NCI-H1092 treated with DMSO at 0.1 percent for 48 hours (cell line): ENCODE data around the gene AAMDC.
A peak's percentile ranks its signal among the peaks of the same experiment; 100 is the strongest.
"Not testable (repeated sequence)": the region's sequence is repeated elsewhere in the genome, so short reads cannot be mapped to it uniquely, and the experiment has no call there.

Experiments used
- DNase-seq: peaks from one replicate; lab custom pipeline; 2025; lab: John Stamatoyannopoulos, UW

AAMDC gene

GRCh38 chr11:77884829-77885190, 63.9 kb downstream of the AAMDC start:
- no peak for DNase-seq

- DNase-seq = no peak
Observed at GRCh38 chr11:77886401-77886800, 65.5 kb downstream of the AAMDC start.

DNA sequence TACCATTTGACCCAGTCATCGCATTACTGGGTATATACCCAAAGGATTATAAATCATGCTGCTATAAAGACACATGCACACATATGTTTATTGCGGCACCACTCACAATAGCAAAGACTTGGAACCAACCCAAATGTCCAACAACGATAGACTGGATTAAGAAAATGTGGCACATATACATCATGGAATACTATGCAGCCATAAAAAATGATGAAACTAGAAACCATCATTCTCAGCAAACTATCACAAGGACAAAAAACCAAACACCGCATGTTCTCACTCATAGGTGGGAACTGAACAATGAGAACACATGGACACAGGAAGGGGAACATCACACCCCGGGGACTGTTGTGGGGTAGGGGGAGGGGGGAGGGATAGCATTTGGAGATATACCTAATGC, 68.1 kb downstream of the AAMDC start:
- DNase-seq = not testable (repeated sequence)

DNA sequence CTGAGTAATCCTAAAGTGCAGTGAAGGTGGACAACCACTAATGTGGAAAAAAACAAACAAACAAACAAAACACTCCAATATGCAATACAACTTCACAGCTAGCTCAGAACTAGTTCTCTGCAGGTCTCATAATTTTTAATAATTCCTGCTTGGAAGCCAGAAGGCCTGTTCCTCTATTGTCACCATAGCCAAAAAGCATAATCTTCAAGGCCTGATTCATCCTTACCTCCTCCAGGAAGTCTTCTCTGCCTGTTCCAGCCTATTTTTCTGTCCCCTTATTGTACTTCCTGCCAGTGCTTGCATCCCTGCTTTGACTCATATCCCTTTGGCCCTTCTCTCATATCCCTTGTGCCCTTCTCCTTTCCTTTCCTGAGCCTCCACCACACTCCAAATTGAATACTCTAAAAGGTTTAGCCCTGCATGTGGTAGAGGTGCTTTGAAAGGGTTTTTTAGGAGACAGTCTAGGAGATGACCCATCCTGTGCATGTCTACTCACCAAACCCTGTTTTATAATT, 69.2 kb downstream of the AAMDC start:
- DNase-seq = not testable (repeated sequence)

DNA sequence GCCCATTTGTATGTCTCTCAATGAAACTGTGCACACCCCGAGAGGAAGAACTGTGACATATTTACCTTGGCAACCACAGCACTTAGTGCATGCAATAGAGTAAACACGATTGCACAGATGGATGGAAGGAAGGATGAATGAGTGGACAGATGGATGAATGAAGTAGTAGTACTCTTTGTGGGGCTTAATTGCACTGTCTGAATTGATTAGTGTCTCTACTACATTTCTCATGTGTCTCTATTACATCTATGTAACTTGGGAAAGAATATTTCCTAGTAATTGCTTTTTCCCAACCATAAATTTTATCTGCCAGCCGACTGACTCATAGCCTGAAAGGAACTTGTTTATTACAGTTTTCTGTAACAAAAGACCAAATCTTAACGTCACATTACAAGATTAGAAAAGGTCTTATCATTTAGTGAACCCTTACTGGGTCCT, 69.7 kb downstream of the AAMDC start:
- peak; percentile 76 for DNase-seq

GRCh38 chr11:77891256-77891655, 70.3 kb downstream of the AAMDC start:
- not testable (repeated sequence) for DNase-seq

GRCh38 chr11:77891703-77892102, 70.8 kb downstream of the AAMDC start:
- not testable (repeated sequence) for DNase-seq

DNA sequence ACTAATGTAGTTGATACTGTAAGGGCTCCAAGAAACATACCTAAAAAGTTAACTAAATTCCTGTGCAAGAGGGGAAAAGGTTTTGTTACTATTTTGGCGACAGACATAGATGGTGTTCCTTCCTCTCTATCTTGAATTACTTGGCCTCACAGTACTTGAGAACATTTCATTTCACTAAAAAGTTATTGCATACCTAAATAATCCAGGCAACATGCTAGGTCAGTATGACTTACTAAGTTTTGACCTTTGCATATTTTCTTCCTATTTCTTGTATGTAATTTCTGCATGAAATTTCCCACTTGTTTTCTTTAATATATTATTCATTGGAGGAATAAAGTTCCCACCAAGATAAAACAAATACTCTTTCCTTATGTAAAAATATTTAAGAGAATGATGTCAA, 74.0 kb downstream of the AAMDC start:
- not testable (repeated sequence) for DNase-seq

- DNase-seq = no peak
Observed at GRCh38 chr11:77908835-77909234, 87.9 kb downstream of the AAMDC start.

- no peak for DNase-seq
Observed at GRCh38 chr11:77909277-77909676, 88.3 kb downstream of the AAMDC start.

DNA sequence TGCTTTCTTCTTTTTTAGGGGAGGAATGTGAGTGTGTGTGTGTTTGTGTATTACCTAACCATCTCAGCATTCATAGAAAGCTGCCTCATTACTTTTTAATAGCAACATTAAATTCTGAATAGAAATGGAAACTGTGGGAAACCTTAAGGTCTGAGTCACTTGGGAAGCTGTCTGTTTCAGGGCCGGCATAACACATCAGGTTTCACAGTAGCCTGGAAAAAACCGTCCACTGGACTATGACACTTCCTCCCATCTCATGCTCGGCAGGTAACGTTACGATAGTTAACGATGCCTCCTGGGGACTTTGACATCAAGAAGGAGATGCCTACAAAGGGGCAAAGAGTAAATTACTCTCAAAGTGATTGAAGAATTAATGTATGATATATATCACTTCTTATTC, 89.9 kb downstream of the AAMDC start:
- not testable (repeated sequence) for DNase-seq

- DNase-seq = peak; percentile 60
Observed at GRCh38 chr11:77913608-77914306, 92.8 kb downstream of the AAMDC start.

DNA sequence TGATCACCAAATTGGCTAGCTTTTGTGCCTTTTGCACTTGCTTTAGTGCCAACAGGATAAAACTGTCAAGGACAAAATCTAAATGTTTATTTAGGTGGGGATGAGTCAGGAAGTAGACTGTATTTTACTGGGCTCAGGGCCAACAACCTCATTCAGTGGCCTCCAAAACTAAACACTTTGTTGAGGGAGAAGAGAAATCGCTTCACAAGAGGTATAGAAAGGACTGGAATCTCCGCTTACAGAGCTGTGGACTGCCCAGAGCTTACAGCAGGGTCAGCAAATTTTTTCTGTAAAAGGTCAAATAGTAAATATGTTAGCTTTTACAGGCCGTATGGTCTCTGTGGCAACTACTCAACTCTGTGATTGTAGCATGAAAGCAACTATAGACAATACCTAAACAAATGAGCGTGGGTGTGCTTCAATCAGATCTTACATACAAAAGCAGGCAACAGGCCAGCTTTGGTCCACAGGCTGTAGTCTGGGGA, 93.4 kb downstream of the AAMDC start:
- DNase-seq = peak; percentile 90

- not testable (repeated sequence) for DNase-seq
Observed at GRCh38 chr11:77917713-77918112, 96.8 kb downstream of the AAMDC start.
